Bronchial epithelial cell (primary cell): ENCODE data around the gene MARCHF3. TPM values are rescaled to one million over a fixed set of nuclear protein-coding genes. Genes with fewer than 3 reads are reported as not detected.
"Not testable (repeated sequence)": the region's sequence is repeated elsewhere in the genome, so short reads cannot be mapped to it uniquely, and the experiment has no call there.

ENCODE experiments used
- DNase-seq: peaks from one replicate; pipeline ENCODE4 v3.0.0-alpha.2; 2010; ENCODE audit warnings: low read depth
- FAIRE-seq: peaks from 2 replicates; lab custom pipeline; 2011; peaks lifted over from hg19 to GRCh38; lab: Jason Lieb, UNC
- H3K27me3 ChIP-seq: 2 replicates; pipeline ENCODE4 v1.5.1; 2011; ENCODE audit warnings: low read length; ENCODE audit not compliant: control insufficient read depth, insufficient read depth
- H3K36me3 ChIP-seq: 2 replicates; pipeline ENCODE4 v1.5.1; 2011; ENCODE audit warnings: low read length; ENCODE audit not compliant: control insufficient read depth, insufficient read depth
- H3K4me3 ChIP-seq: 2 replicates; pipeline ENCODE4 v1.5.1; 2011; ENCODE audit warnings: mild to moderate bottlenecking, low read depth, low read length, control low read depth
- CTCF ChIP-seq: IDR thresholded peaks from 2 replicates; pipeline ENCODE4 v1.5.1; 2011; ENCODE audit warnings: mild to moderate bottlenecking, moderate library complexity, low read length, control low read depth, inconsistent platforms; ENCODE audit not compliant: insufficient read depth, severe bottlenecking
- total RNA-seq: library from RNA; depleted of rRNA; stranded (reverse); fragments of >200 nt; gene quantifications from 2 replicates; pipeline ENCODE4 v1.2.1, GENCODE V29; 2014

MARCHF3 gene
- total RNA-seq, 1 donor from 2014 or later = 1.6 TPM

GRCh38 chr5:126915496-126915895 lies 114.9 kb downstream of the MARCHF3 start:
- Histone ChIP-seq H3K4me3 (no peak overlapping the region), H3K36me3 (no peaks in the 10 kb centered on the region), H3K27me3 (no peaks in the 10 kb centered on the region)
- no peak for DNase-seq
- FAIRE-seq = no peak
- no peak for TF ChIP-seq CTCF

DNA sequence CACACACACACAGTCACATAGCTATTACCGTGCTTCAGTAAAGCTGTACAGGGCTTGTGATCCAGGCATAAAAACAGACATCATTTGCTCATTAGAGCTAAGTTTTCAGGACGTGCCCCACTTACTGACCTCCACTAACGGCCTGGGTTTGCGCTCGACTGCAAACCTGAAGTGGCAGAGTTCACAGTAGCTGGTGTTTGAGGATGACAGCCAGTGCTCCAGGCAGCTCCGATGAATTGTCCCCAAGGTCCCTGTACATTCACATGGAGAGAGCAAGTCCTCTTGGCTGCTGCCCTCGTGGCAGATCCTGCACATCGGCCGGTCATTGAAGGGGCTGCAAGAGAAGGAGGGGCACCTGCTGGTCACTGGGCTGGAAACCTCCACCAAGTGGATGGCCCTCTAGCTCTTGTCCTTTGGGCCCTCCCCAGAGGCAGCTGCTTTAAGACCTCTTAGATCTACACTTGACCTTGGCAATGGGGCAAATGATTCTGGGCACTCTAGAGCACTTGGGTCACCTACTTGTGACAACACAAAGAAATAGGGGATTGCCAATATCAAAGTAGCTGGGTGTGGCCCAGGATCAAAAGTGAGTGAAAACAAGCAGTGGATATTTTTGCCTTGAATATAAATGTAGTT lies 115.4 kb downstream of the MARCHF3 start:
- no peaks in the 10 kb centered on the region for H3K27me3 ChIP-seq
- H3K4me3 ChIP-seq = no peak overlapping the region
- no peak for TF ChIP-seq CTCF
- FAIRE-seq (no peak), DNase-seq (no peak)
- no peaks in the 10 kb centered on the region for H3K36me3 ChIP-seq

- TF ChIP-seq CTCF = no peak
- Histone ChIP-seq H3K36me3 (no peaks in the 10 kb centered on the region), H3K4me3 (no peak overlapping the region), H3K27me3 (no peaks in the 10 kb centered on the region)
- DNase-seq (no peak), FAIRE-seq (no peak)
Measured at GRCh38 chr5:126912616-126913200, 117.7 kb downstream of the MARCHF3 start.

- no peak overlapping the region for H3K4me3 ChIP-seq
- no peaks in the 10 kb centered on the region for H3K36me3 ChIP-seq
- no peak for TF ChIP-seq CTCF
- DNase-seq = no peak
- no peak for FAIRE-seq
- no peaks in the 10 kb centered on the region for H3K27me3 ChIP-seq
Measured at GRCh38 chr5:126911986-126912385, 118.4 kb downstream of the MARCHF3 start.

GRCh38 chr5:126909856-126910255 lies 120.5 kb downstream of the MARCHF3 start:
- Histone ChIP-seq H3K4me3 (no peak overlapping the region), H3K36me3 (no peaks in the 10 kb centered on the region), H3K27me3 (no peaks in the 10 kb centered on the region)
- DNase-seq (no peak), FAIRE-seq (no peak)
- no peak for TF ChIP-seq CTCF

GRCh38 chr5:126904407-126904806 lies 126.0 kb downstream of the MARCHF3 start:
- not testable (repeated sequence) for H3K4me3 ChIP-seq

More at GRCh38 chr5:126904407-126904806, 126.0 kb downstream of the MARCHF3 start:
- not testable (repeated sequence) for FAIRE-seq, H3K27me3 ChIP-seq, H3K36me3 ChIP-seq, DNase-seq
